Measurements from ENCODE around the gene AKAP13. TPM values are rescaled to one million over a fixed set of nuclear protein-coding genes. Genes with fewer than 3 reads are reported as not detected.

Gene AKAP13
- total and polyA plus RNA-seq, 2 of the 8 experiments (the other 6 are each of a cell fraction or from before 2014, with no cell fraction given): 14.0 to 46.2 TPM

DNA sequence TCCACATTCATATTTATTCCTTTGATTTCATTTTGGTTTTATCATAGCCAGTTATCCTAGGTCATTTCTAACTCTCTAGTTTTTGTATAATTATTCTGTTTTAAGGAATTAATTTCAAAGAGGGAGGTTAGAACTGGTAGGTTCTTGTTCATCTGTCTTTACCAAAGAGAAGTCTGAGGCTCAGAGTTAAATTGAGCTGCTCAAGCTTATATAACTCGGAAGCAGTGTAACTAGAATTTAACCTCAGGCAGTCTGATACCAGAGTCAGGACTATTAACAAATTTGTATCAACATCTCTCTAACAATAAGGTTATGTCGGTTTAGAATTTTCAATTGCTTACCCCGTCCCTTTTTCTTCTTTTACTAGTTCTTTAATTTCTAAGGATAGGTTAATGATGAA, 84.1 kb downstream of the AKAP13 start:
- Histone ChIP-seq H2BK5ac (ENCODE audit: low read depth, low read length) (no peak overlapping the region), H3K56ac (replicated peaks; ENCODE audit: insufficient read length, low read depth, low read length) (no peak overlapping the region), H2AK5ac (ENCODE audit: low read depth, low read length) (no peak overlapping the region), H4K91ac (replicated peaks; ENCODE audit: insufficient read length, low read length) (no peak overlapping the region), H3K23me2 (ENCODE audit: low read depth, low read length) (0 out of 2 replicates have a peak, but pooled peaks cover 3% of the 10 kb centered on the region), H3K27ac (ENCODE audit: low read depth, low read length) (no peak overlapping the region), H4K5ac (ENCODE audit: insufficient read length, low read depth, low read length) (no peak overlapping the region), H2BK15ac (ENCODE audit: low read length) (no peak overlapping the region), H3K4me1 (replicated peaks in 1 of 4; ENCODE audit: control insufficient read depth in 3 of 4, insufficient read depth in 4 of 4, low read length in 3 of 4) (peaks cover 0 to 5% (median 2%) of the 10 kb centered on the region in 4 experiments; a peak in 5 of 7 replicates), H3K14ac (ENCODE audit: insufficient read length) (no peak overlapping the region), H3K79me1 (ENCODE audit: low read depth, low read length) (0 out of 2 replicates have a peak, but pooled peaks cover 2% of the 10 kb centered on the region), H2AFZ (ENCODE audit: low read length) (no peak overlapping the region), H4K8ac (ENCODE audit: extremely low read depth, insufficient read depth, low read length) (no peak overlapping the region), H3K9me3 (ENCODE audit: insufficient read depth in 2 of 2, low read depth in 1 of 2, low read length in 1 of 2) (no peaks in the 10 kb centered on the region), H3K27me3 (replicated peaks in 1 of 4; ENCODE audit: control insufficient read depth in 3 of 4, extremely low read depth in 1 of 4, insufficient read depth in 3 of 4, low read length in 3 of 4) (no peaks in the 10 kb centered on the region), H2BK120ac (replicated peaks; ENCODE audit: low read depth, low read length) (no peak overlapping the region), H3K23ac (ENCODE audit: insufficient read length) (no peak overlapping the region), H3K4me3 (ENCODE audit: extremely low read depth in 1 of 4, insufficient read depth in 2 of 4, low read depth in 3 of 4, low read length in 4 of 4) (no peak overlapping the region), H4K20me1 (replicated peaks in 1 of 2; ENCODE audit: control insufficient read depth in 1 of 2, insufficient read depth in 2 of 2, low read length in 2 of 2) (peaks cover 0 to 9% of the 10 kb centered on the region in 2 experiments), H2BK20ac (ENCODE audit: low read length) (no peak overlapping the region), H3K4ac (replicated peaks; ENCODE audit: insufficient read length, low read depth, low read length) (no peak overlapping the region), H3K18ac (ENCODE audit: extremely low read depth, low read length) (no peak overlapping the region), H3K4me2 (ENCODE audit: insufficient read depth in 1 of 2, low read depth in 2 of 2, low read length in 2 of 2) (no peak overlapping the region), H3K36me3 (ENCODE audit: control insufficient read depth in 2 of 4, insufficient read depth in 4 of 4, low read length in 3 of 4) (no peaks in the 10 kb centered on the region), H2BK12ac (ENCODE audit: low read depth, low read length) (no peak overlapping the region), H3K79me2 (ENCODE audit: control insufficient read depth in 1 of 2, insufficient read depth in 2 of 2, low read length in 2 of 2) (peaks cover 0 to 72% of the 10 kb centered on the region in 2 experiments; a peak in 2 of 4 replicates), H3K9ac (replicated peaks in 1 of 4; ENCODE audit: extremely low read depth in 1 of 4, low read depth in 3 of 4, low read length in 3 of 4) (no peak overlapping the region)
- no peak for DNase-seq (ENCODE audit: low read depth in 1 of 2, low spot score in 2 of 2)
- ChIA-PET POLR2A (ENCODE audit: partially characterized antibody) (no interaction called here), CTCF (ENCODE audit: partially characterized antibody) (interaction anchor here (0.6 to 1.6 kb wide), 3 partner anchors 12 to 141 kb away, joined by 3 to 4 read pairs (median 3); no protein-coding TSS in a partner anchor)
- 84% methylated on average over 3 of the region's 3 CpGs; no CpG with 5 or more reads in 1 of the 2 experiments for WGBS, 2 experiments (ENCODE audit: extremely low coverage in 1 of 2, insufficient coverage in 1 of 2, insufficient read length in 1 of 2, insufficient replicate concordance in 2 of 2, low coverage in 1 of 2, low lambda C conversion rate in 2 of 2, missing lambda C conversion rate in 1 of 2)
- no peak for FAIRE-seq
- TF ChIP-seq SRF (IDR thresholded peaks at IDR 0.05; ENCODE audit: low read depth, low read length) (no peak), SUZ12 (IDR thresholded peaks at IDR 0.05; ENCODE audit: low read length) (no peak), RFX5 (IDR thresholded peaks at IDR 0.05; ENCODE audit: borderline replicate concordance, low read depth, low read length) (no peak), GABPA (IDR thresholded peaks at IDR 0.05; ENCODE audit: borderline replicate concordance, insufficient read depth, low read length) (no peak), ASH2L (IDR thresholded peaks at IDR 0.05; ENCODE audit: low read length) (no peak), EP300 (IDR thresholded peaks at IDR 0.05; ENCODE audit: borderline replicate concordance in 1 of 2, low read depth in 2 of 2, low read length in 2 of 2) (no peak), POU5F1 (IDR thresholded peaks at IDR 0.05; ENCODE audit: low read depth, low read length) (no peak), TBP (IDR thresholded peaks at IDR 0.05; ENCODE audit: low read depth, low read length) (no peak), CHD2 (IDR thresholded peaks at IDR 0.05; ENCODE audit: low read length) (no peak), RAD21 (IDR thresholded peaks at IDR 0.05 in 1 of 2, conservative IDR thresholded peaks at IDR 0.05 in 1 of 2; ENCODE audit: low read depth in 2 of 2, low read length in 2 of 2) (no peak), SIX5 (IDR thresholded peaks at IDR 0.05; ENCODE audit: low read depth, low read length) (no peak), RBBP5 (IDR thresholded peaks at IDR 0.05; ENCODE audit: borderline replicate concordance, low read depth, low read length) (no peak), FOSL1 (IDR thresholded peaks at IDR 0.05; ENCODE audit: insufficient read depth, low read depth, low read length) (no peak), GTF2F1 (IDR thresholded peaks at IDR 0.05; ENCODE audit: borderline replicate concordance, low read depth, low read length) (no peak)

Measured in H1 (cell line).